Limb (tissue), 2 donors: ENCODE measurements around the gene POLDIP3.
"Not testable (repeated sequence)": the region's sequence is repeated elsewhere in the genome, so short reads cannot be mapped to it uniquely, and the experiment has no call there.

ENCODE experiments used
- DNase-seq, 2 donors: peaks; one replicate each; pipeline ENCODE4 v3.0.0-alpha.2; 2016; ENCODE audit errors: extremely low spot score in 2 of 2

The POLDIP3 gene

GRCh38 chr22:42586381-42586780 lies 28.3 kb downstream of the POLDIP3 start:
- DNase-seq, result no peak

- no peak for DNase-seq
Measured at GRCh38 chr22:42585096-42585495, 29.6 kb downstream of the POLDIP3 start.

GRCh38 chr22:42584364-42584940 lies 30.2 kb downstream of the POLDIP3 start:
- DNase-seq, result no peak

GRCh38 chr22:42582987-42583386 lies 31.7 kb downstream of the POLDIP3 start:
- no peak for DNase-seq

- DNase-seq, result peak; percentile 82 to 90
Measured at GRCh38 chr22:42581762-42582716, 32.6 kb downstream of the POLDIP3 start.

GRCh38 chr22:42581194-42581761 lies 33.4 kb downstream of the POLDIP3 start:
- DNase-seq, result not testable (repeated sequence)

- not testable (repeated sequence) for DNase-seq
Measured at GRCh38 chr22:42580040-42580439, 34.6 kb downstream of the POLDIP3 start.

- DNase-seq, result no peak
Measured at GRCh38 chr22:42577623-42578240, 37.0 kb downstream of the POLDIP3 start.

GRCh38 chr22:42577141-42577540 lies 37.5 kb downstream of the POLDIP3 start:
- DNase-seq, result not testable (repeated sequence)

GRCh38 chr22:42575996-42576574 lies 38.6 kb downstream of the POLDIP3 start:
- not testable (repeated sequence) for DNase-seq

- DNase-seq, result not testable (repeated sequence)
Measured at GRCh38 chr22:42574468-42574867, 40.2 kb downstream of the POLDIP3 start.

GRCh38 chr22:42574046-42574445 lies 40.6 kb downstream of the POLDIP3 start:
- not testable (repeated sequence) for DNase-seq

GRCh38 chr22:42571068-42571467 lies 43.6 kb downstream of the POLDIP3 start:
- DNase-seq, result not testable (repeated sequence)

- DNase-seq, result not testable (repeated sequence)
Measured at GRCh38 chr22:42570580-42570979, 44.1 kb downstream of the POLDIP3 start.

- not testable (repeated sequence) for DNase-seq
Measured at GRCh38 chr22:42567950-42568349, 46.7 kb downstream of the POLDIP3 start.

GRCh38 chr22:42565956-42566355 lies 48.7 kb downstream of the POLDIP3 start:
- DNase-seq, result no peak

- no peak for DNase-seq
Measured at GRCh38 chr22:42564699-42565098, 50.0 kb downstream of the POLDIP3 start.

GRCh38 chr22:42563943-42564342 lies 50.7 kb downstream of the POLDIP3 start:
- not testable (repeated sequence) for DNase-seq

- DNase-seq, result no peak
Measured at GRCh38 chr22:42562684-42563083, 52.0 kb downstream of the POLDIP3 start.

GRCh38 chr22:42562279-42562678 lies 52.4 kb downstream of the POLDIP3 start:
- no peak for DNase-seq

GRCh38 chr22:42561856-42562255 lies 52.8 kb downstream of the POLDIP3 start:
- DNase-seq, result no peak
